ENCODE measurements around the gene LTBR. TPM values are rescaled to one million over a fixed set of nuclear protein-coding genes. Genes with fewer than 3 reads are reported as not detected.

Gene LTBR
- total RNA-seq, 1 donor from 2014 or later, result 16.4 TPM

- no peak for TF ChIP-seq CTCF (IDR thresholded peaks at IDR 0.05)
- H3K9me3 Mint-ChIP-seq (ENCODE audit: unreplicated experiment), result no peaks in the 10 kb centered on the region
- H3K4me3 Mint-ChIP-seq (ENCODE audit: unreplicated experiment), result no peak overlapping the region
- H3K4me1 Mint-ChIP-seq (ENCODE audit: unreplicated experiment), result peaks cover 22% of the 10 kb centered on the region
- no peak for DNase-seq (ENCODE audit: extremely low spot score, unreplicated experiment)
- H3K36me3 Mint-ChIP-seq (ENCODE audit: unreplicated experiment), result peaks cover 3% of the 10 kb centered on the region
- no peaks in the 10 kb centered on the region for H3K27me3 Mint-ChIP-seq (ENCODE audit: unreplicated experiment)
- H3K27ac Mint-ChIP-seq (ENCODE audit: unreplicated experiment), result no peak overlapping the region
Observed at GRCh38 chr12:6340032-6340638, 43.8 kb upstream of the LTBR start.

GRCh38 chr12:6340745-6341416 lies 43.1 kb upstream of the LTBR start:
- Mint-ChIP-seq H3K4me1 (ENCODE audit: unreplicated experiment) (peaks cover 28% of the 10 kb centered on the region), H3K36me3 (ENCODE audit: unreplicated experiment) (peaks cover 3% of the 10 kb centered on the region), H3K27me3 (ENCODE audit: unreplicated experiment) (no peaks in the 10 kb centered on the region), H3K27ac (ENCODE audit: unreplicated experiment) (no peak overlapping the region), H3K9me3 (ENCODE audit: unreplicated experiment) (no peaks in the 10 kb centered on the region), H3K4me3 (ENCODE audit: unreplicated experiment) (no peak overlapping the region)
- no peak for TF ChIP-seq CTCF (IDR thresholded peaks at IDR 0.05)
- DNase-seq (ENCODE audit: extremely low spot score, unreplicated experiment), result no peak

- no peaks in the 10 kb centered on the region for H3K27me3 Mint-ChIP-seq (ENCODE audit: unreplicated experiment)
- H3K27ac Mint-ChIP-seq (ENCODE audit: unreplicated experiment), result no peak within 1 kb of the TSS
- no peak for DNase-seq (ENCODE audit: extremely low spot score, unreplicated experiment)
- peaks cover 28% of the 10 kb centered on the region for H3K4me1 Mint-ChIP-seq (ENCODE audit: unreplicated experiment)
- no peaks in the 10 kb centered on the region for H3K9me3 Mint-ChIP-seq (ENCODE audit: unreplicated experiment)
- no peak within 1 kb of the TSS for H3K4me3 Mint-ChIP-seq (ENCODE audit: unreplicated experiment)
- TF ChIP-seq CTCF (IDR thresholded peaks at IDR 0.05), result no peak
- peaks cover 3% of the 10 kb centered on the region for H3K36me3 Mint-ChIP-seq (ENCODE audit: unreplicated experiment)
Observed at GRCh38 chr12:6341417-6342139, 42.4 kb upstream of the LTBR start, which contains the start of gene TNFRSF1A. Gene TNFRSF1A (minus strand): TSS chr12:6342076. CDS start chr12:6341814, 262 bp downstream.

DNA sequence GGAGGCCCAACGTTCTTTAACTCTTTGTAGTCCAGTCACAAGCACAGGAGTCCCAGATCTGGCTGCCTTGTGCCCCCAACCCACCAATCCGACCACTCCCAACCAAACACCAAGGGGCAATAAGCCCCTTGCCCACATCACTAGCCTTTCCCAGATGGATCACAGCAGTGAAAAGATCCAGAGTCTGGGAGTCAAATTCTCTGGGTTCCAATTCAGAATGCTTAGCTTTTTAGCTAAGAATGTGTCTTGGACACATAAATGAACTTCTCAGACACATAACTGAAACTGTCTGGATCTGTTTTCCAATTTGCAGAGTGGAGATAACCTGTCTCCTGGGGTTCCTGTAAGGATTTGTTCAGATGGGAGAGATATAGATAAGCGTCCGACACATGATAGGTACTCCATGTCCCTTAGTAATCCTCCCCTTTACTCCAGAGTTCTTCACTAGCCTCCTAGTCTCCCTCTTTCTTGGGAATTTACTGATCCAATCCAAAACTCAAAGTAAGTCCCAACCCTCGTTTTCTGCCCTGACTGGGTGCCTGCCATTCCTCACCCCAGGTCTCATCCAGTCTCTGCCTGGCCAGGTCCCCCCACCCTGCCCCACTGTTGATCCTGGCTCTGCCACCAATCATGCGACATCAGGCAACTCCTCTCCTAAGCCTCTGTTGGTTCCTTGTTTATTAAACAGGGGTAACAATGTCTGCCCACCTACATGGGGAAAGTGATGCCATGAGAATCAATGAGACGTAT lies 41.6 kb upstream of the LTBR start:
- Mint-ChIP-seq H3K9me3 (ENCODE audit: unreplicated experiment) (no peaks in the 10 kb centered on the region), H3K27ac (ENCODE audit: unreplicated experiment) (no peak overlapping the region), H3K4me1 (ENCODE audit: unreplicated experiment) (peaks cover 28% of the 10 kb centered on the region), H3K4me3 (ENCODE audit: unreplicated experiment) (no peak overlapping the region), H3K36me3 (ENCODE audit: unreplicated experiment) (peaks cover 3% of the 10 kb centered on the region), H3K27me3 (ENCODE audit: unreplicated experiment) (no peaks in the 10 kb centered on the region)
- DNase-seq (ENCODE audit: extremely low spot score, unreplicated experiment), result no peak
- TF ChIP-seq CTCF (IDR thresholded peaks at IDR 0.05), result no peak

All from osteocyte (in vitro differentiated cells).